ENCODE results near the gene SLC16A2.

DNA sequence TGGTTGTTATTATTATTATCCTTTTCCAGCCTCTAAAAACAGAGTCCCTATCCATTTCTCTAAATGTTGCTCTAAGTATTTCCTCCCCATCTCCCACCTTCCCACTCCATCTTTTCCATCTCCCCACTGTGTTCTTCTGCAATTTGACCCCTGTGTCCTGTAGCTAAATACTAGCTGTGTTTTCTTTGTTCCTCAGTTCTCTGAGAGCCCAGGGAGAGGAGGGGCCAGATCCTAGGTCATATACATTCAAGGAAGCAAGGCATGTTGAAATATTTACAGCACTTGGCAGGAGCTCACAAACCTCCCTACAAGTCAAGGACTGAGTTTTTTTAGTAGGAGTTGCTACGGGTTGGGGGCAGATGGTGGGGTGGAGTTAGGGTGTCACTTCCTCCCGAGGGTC, 10.5 kb downstream of the SLC16A2 start:
- TF ChIP-seq CTCF (IDR thresholded peaks at IDR 0.05; ENCODE audit: low read depth, low read length, poor library complexity, severe bottlenecking) (no peak), EZH2phosphoT487 (IDR thresholded peaks at IDR 0.05; ENCODE audit: borderline replicate concordance, low read length) (no peak)
